Stimulated activated CD8-positive, alpha-beta memory T cell treated with anti-CD3 and anti-CD28 coated beads, Interleukin-7, amount 100 ng/mL, for 24 hours (primary cell): Measurements from ENCODE around the gene CATSPERB.
"Not testable (repeated sequence)": the region's sequence is repeated elsewhere in the genome, so short reads cannot be mapped to it uniquely, and the experiment has no call there.

Source experiments
- DNase-seq: peaks from one replicate; pipeline ENCODE4 v3.0.0-alpha.2; 2020; ENCODE audit warnings: low read depth

Gene CATSPERB

GRCh38 chr14:91732859-91733477, 1.1 kb upstream of the CATSPERB start:
- no peak for DNase-seq

GRCh38 chr14:91732439-91732838, 553 bp upstream of the CATSPERB start:
- DNase-seq = no peak

GRCh38 chr14:91731018-91731417, 868 bp downstream of the CATSPERB start:
- DNase-seq = no peak

GRCh38 chr14:91729756-91730155, 2.1 kb downstream of the CATSPERB start:
- DNase-seq = no peak

DNA sequence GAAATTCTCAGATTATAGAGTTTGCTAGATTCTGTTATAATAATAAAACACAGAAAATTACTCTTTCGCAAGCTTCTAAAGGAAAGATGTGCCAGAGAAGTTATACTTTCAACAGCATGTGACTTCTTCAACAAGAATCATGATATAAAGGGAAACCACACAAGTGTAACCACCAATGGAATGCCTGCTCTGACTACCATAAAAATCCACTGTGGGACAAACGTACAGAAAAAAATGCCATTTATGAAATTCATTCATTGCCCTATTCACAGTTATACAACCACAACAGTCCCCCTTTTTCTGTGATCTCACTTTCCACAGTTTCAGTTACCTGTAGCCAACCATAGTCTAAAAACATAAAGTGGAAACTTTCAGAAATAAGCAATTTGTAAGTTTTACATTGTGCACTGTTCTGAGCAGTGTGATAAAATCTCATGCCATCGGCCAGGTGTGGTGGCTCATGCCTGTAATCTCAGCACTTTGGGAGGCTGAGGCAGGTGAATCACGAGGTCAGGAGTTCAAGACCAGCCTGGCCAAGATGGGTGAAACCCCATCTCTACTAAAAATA, 3.2 kb downstream of the CATSPERB start:
- no peak for DNase-seq

- DNase-seq = no peak
Measured at GRCh38 chr14:91727121-91727520, 4.8 kb downstream of the CATSPERB start.

DNA sequence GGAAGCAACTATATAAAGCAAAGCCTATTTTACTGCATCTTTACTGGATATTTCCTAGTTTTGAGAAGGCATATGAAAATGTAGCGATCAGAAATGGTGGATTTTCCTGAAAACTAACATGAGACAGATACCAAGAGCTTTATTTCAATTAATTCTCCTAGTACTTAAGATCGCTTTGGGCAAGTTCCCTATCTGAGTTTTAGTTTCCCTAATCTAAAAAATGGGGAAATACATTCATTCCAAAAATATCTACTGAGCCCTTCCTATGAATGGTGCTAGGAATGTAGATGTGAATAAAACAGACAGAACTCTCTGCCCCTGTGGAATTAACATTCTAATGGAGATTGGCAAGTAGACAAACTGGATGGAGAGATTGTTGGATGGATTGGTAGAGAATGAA, 8.4 kb downstream of the CATSPERB start:
- no peak for DNase-seq

DNA sequence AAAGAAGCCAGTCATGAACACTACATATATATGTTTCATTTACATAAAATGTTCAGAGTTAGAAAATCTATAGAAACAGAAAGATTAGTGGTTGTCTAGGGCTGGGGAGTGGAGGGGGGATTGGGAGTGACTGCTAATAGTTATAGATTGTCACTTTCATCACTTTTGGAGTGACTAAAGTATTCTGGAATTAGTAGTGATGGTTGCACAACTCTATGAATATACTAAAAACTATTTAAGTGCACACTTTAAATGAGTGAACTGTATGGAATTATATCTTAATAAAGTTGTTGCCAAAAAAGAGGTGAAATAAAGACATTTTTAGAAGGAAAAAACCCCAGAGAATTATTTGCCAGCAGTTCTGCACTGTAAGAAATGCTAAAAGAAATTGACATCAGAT, 9.5 kb downstream of the CATSPERB start:
- no peak for DNase-seq

- DNase-seq = no peak
Measured at GRCh38 chr14:91719839-91720238, 12.0 kb downstream of the CATSPERB start.

- no peak for DNase-seq
Measured at GRCh38 chr14:91716999-91717398, 14.9 kb downstream of the CATSPERB start.

GRCh38 chr14:91714805-91715204, 17.1 kb downstream of the CATSPERB start:
- DNase-seq = no peak

DNA sequence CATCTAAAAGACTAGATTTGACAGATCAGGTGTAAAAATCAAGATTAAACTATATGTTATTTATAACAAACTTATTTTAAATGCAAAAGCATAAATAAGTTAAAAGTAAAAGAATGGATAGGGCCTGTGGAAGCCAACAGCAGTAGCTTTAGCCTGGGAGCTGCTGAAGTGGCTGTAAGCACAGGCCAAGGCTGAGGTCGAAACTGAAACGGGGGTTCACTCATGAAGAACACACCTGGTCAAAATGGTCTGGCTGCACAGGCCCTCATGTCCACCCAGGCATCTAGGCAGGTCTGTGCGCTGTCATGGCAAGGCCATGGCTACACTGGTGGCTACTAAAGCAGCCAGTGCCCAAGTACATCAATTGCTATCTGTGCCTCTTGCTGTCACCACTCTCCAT, 23.1 kb downstream of the CATSPERB start:
- no peak for DNase-seq

GRCh38 chr14:91706996-91707395, 24.9 kb downstream of the CATSPERB start:
- no peak for DNase-seq

- no peak for DNase-seq
Measured at GRCh38 chr14:91694643-91695042, 37.2 kb downstream of the CATSPERB start.

GRCh38 chr14:91693346-91693745, 38.5 kb downstream of the CATSPERB start:
- no peak for DNase-seq

- no peak for DNase-seq
Measured at GRCh38 chr14:91692075-91692474, 39.8 kb downstream of the CATSPERB start.

- no peak for DNase-seq
Measured at GRCh38 chr14:91689608-91690007, 42.3 kb downstream of the CATSPERB start.

- DNase-seq = not testable (repeated sequence)
Measured at GRCh38 chr14:91687436-91687835, 44.5 kb downstream of the CATSPERB start.

- no peak for DNase-seq
Measured at GRCh38 chr14:91685600-91685999, 46.3 kb downstream of the CATSPERB start.

DNA sequence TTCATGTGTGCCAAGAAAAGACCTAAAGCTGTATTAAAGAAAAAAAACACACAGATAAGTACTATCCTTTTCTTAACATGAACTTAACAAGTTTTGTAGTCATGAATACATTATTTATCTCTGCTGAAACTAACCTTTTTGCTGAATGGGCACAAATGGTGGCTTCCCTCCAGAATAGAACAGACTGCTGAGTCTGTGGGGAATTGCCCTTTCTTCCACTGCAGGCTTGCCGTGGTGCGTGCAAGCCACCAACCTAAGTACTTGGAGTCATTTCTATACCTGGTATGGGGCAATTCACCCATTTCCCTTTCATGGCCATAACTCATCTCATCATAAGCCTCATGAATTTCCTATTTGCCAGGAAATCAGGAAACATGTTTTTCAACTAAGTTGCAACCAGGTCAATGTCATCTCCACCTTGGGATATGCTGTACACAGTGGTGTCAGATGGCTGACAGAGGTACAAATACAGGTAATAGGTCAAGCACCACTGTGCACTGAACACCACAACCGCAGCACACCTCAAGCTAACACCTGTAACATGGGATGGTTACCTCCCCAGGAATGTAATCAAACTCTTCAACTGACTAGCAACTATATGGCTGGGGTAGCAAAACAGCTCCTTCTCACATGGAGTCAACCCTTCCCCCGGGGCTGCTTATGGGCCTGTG, 49.9 kb downstream of the CATSPERB start:
- DNase-seq = no peak

- DNase-seq = no peak
Measured at GRCh38 chr14:91681118-91681517, 50.8 kb downstream of the CATSPERB start.

GRCh38 chr14:91679273-91679672, 52.6 kb downstream of the CATSPERB start:
- DNase-seq = no peak

GRCh38 chr14:91677687-91678086, 54.2 kb downstream of the CATSPERB start:
- not testable (repeated sequence) for DNase-seq

GRCh38 chr14:91674911-91675310, 57.0 kb downstream of the CATSPERB start:
- DNase-seq = no peak
